Measurements from ENCODE around the gene GALNT10. TPM values are rescaled to one million over a fixed set of nuclear protein-coding genes. Genes with fewer than 3 reads are reported as not detected.

The GALNT10 gene
- total and polyA plus RNA-seq, 9 of the 15 experiments (the other 6 are each of a cell fraction or from before 2014, with no cell fraction given), result 4.6 to 37.1 (median 13.3) TPM

- 61% methylated on average over 3 of the region's 3 CpGs for WGBS (ENCODE audit: insufficient coverage, low coverage, missing lambda C conversion rate)
- Histone ChIP-seq H3K9me1 (ENCODE audit: control insufficient read depth, insufficient read depth, low read length) (peaks cover 2% of the 10 kb centered on the region), H3K79me2 (ENCODE audit: control insufficient read depth, insufficient read depth, low read length) (no peaks in the 10 kb centered on the region), H2AFZ (ENCODE audit: low read depth, low read length) (no peak overlapping the region), H4K20me1 (replicated peaks; ENCODE audit: control insufficient read depth, insufficient read depth, low read length) (no peaks in the 10 kb centered on the region), H3K9me3 (replicated peaks; ENCODE audit: control insufficient read depth, insufficient read depth, low read depth, low read length) (no peaks in the 10 kb centered on the region), H3K36me3 (ENCODE audit: control insufficient read depth, insufficient read depth, low read length) (peaks cover 8% of the 10 kb centered on the region; the same call in 1 of the 3 replicates), H3K4me1 (replicated peaks in 1 of 2; ENCODE audit: control insufficient read depth in 2 of 2, insufficient read depth in 2 of 2, low read length in 2 of 2) (peaks cover 0 to 3% of the 10 kb centered on the region in 2 experiments; a peak in 1 of 5 replicates), H3K4me2 (ENCODE audit: insufficient read depth, low read length) (no peak overlapping the region), H3K9ac (ENCODE audit: insufficient read depth in 1 of 2, low read depth in 2 of 2, low read length in 2 of 2) (no peak overlapping the region), H3K27ac (ENCODE audit: extremely low read depth, low read depth, low read length) (no peak overlapping the region), H3K27me3 (ENCODE audit: control insufficient read depth in 2 of 2, insufficient read depth in 2 of 2, low read length in 2 of 2) (no peaks in the 10 kb centered on the region), H3K4me3 (no peak overlapping the region)
- ATAC-seq, result no peak
- ChIA-PET POLR2A (no interaction called here), CTCF (ENCODE audit: low intra/inter-chr PET ratio) (no interaction called here)
- no peak for DNase-seq (ENCODE audit: extremely low read depth in 1 of 4, low spot score in 3 of 4)
- TF ChIP-seq SPI1 (IDR thresholded peaks at IDR 0.05; ENCODE audit: borderline replicate concordance, low read depth, low read length), result peak; percentile 89; the same call in 1 of the 2 replicates
- TF ChIP-seq TSC22D4 (tag; IDR thresholded peaks at IDR 0.05), result no peak
- in situ Hi-C loops (cut with MboI) (no loop called here), intact Hi-C loops (cut with micrococcal nuclease) (no loop called here)
- FAIRE-seq, result no peak
- no TSS peak for BruUV-seq (replicated peaks)
Observed at GRCh38 chr5:154298065-154298464, 107.5 kb downstream of the GALNT10 start.

- ChIA-PET POLR2A (interaction anchor here (1.3 kb wide), 1 partner anchor 17 kb away, joined by 3 read pairs; no protein-coding TSS in a partner anchor), CTCF (ENCODE audit: low intra/inter-chr PET ratio) (no interaction called here)
- intact Hi-C loops (cut with micrococcal nuclease), result no loop called here
- TF ChIP-seq RBM14 (IDR thresholded peaks at IDR 0.05; ENCODE audit: borderline replicate concordance, insufficient read depth, low read depth, low read length), result no peak
- no peak for TF ChIP-seq ESRRA (IDR thresholded peaks at IDR 0.05; ENCODE audit: borderline replicate concordance, low read depth)
- TF ChIP-seq TEAD1 (CRISPR knock-in tag; IDR thresholded peaks at IDR 0.05), result no peak
- TF ChIP-seq CTBP1 (IDR thresholded peaks at IDR 0.05; ENCODE audit: borderline replicate concordance), result no peak
- TF ChIP-seq CTCFL (IDR thresholded peaks at IDR 0.05; ENCODE audit: borderline replicate concordance, insufficient read depth, low read depth, low read length, poor library complexity, severe bottlenecking), result no peak
- no peak for TF ChIP-seq THRB (CRISPR knock-in tag; conservative IDR thresholded peaks at IDR 0.05)
- no peak for TF ChIP-seq MXI1 (IDR thresholded peaks at IDR 0.05; ENCODE audit: low read depth, low read length)
- no peak for TF ChIP-seq FOXJ2 (tag; IDR thresholded peaks at IDR 0.05)
Observed at GRCh38 chr5:154300207-154300883, 109.8 kb downstream of the GALNT10 start.

More at GRCh38 chr5:154300207-154300883, 109.8 kb downstream of the GALNT10 start:
- in situ Hi-C loops (cut with MboI), result no loop called here
- peaks cover 0 to 3% of the 10 kb centered on the region in 2 experiments; a peak in 1 of 5 replicates for H3K4me1 ChIP-seq (replicated peaks in 1 of 2; ENCODE audit: control insufficient read depth in 2 of 2, insufficient read depth in 2 of 2, low read length in 2 of 2)
- WGBS (ENCODE audit: insufficient coverage, low coverage, missing lambda C conversion rate), result 79% methylated on average over 4 of the region's 4 CpGs
- peaks cover 2% of the 10 kb centered on the region for H3K9me1 ChIP-seq (ENCODE audit: control insufficient read depth, insufficient read depth, low read length)
- FAIRE-seq (no peak), ATAC-seq (no peak), DNase-seq (ENCODE audit: extremely low read depth in 1 of 4, low spot score in 3 of 4) (no peak)
- H3K27ac ChIP-seq (ENCODE audit: extremely low read depth, low read depth, low read length), result no peak overlapping the region
- BruUV-seq (replicated peaks), result no TSS peak
- H3K4me2 ChIP-seq (ENCODE audit: insufficient read depth, low read length), result no peak overlapping the region
- no peaks in the 10 kb centered on the region for H3K79me2 ChIP-seq (ENCODE audit: control insufficient read depth, insufficient read depth, low read length)
- no peaks in the 10 kb centered on the region for H3K27me3 ChIP-seq (ENCODE audit: control insufficient read depth in 2 of 2, insufficient read depth in 2 of 2, low read length in 2 of 2)
- H3K4me3 ChIP-seq, result no peak overlapping the region
- no peak overlapping the region for H3K9ac ChIP-seq (ENCODE audit: insufficient read depth in 1 of 2, low read depth in 2 of 2, low read length in 2 of 2)
- H2AFZ ChIP-seq (ENCODE audit: low read depth, low read length), result no peak overlapping the region
- H4K20me1 ChIP-seq (replicated peaks; ENCODE audit: control insufficient read depth, insufficient read depth, low read length), result no peaks in the 10 kb centered on the region
- H3K36me3 ChIP-seq (ENCODE audit: control insufficient read depth, insufficient read depth, low read length), result peaks cover 7% of the 10 kb centered on the region; the same call in 1 of the 3 replicates
- H3K9me3 ChIP-seq (replicated peaks; ENCODE audit: control insufficient read depth, insufficient read depth, low read depth, low read length), result no peaks in the 10 kb centered on the region

Data from K562 (cell line).